GM19238 (cell line): ENCODE results near the gene C1QTNF6.

Experiments used
- DNase-seq: peaks from one replicate; pipeline ENCODE4 v3.0.0; 2011; ENCODE audit warnings: low spot score; ENCODE audit not compliant: insufficient read length

The C1QTNF6 gene

GRCh38 chr22:37163096-37163489 lies 25.0 kb downstream of the C1QTNF6 start:
- no peak for DNase-seq

GRCh38 chr22:37162221-37163095 lies 25.6 kb downstream of the C1QTNF6 start:
- peak; percentile 86 for DNase-seq

DNA sequence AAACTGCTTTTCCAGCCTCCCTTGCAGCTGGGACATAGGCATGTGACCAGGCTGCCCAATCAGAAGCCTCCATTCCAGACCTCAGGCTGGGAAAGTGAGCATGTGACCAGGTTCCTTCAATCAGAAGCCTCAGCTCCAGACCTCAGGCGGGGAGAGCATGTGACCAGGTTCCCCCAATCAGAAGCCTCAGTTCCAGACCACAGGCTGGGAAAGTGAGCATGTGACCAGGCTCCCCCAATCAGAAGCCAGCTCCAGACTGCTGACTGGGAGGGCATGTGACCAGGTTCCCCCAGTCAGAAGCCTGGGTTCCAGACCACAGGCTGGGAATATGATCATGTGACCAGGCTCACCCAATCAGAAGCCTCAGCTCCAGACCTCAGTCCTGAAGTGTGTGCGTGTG lies 26.6 kb downstream of the C1QTNF6 start:
- DNase-seq = no peak

GRCh38 chr22:37160027-37160426 lies 28.0 kb downstream of the C1QTNF6 start:
- DNase-seq = no peak

GRCh38 chr22:37158963-37159290 lies 29.1 kb downstream of the C1QTNF6 start:
- no peak for DNase-seq

DNA sequence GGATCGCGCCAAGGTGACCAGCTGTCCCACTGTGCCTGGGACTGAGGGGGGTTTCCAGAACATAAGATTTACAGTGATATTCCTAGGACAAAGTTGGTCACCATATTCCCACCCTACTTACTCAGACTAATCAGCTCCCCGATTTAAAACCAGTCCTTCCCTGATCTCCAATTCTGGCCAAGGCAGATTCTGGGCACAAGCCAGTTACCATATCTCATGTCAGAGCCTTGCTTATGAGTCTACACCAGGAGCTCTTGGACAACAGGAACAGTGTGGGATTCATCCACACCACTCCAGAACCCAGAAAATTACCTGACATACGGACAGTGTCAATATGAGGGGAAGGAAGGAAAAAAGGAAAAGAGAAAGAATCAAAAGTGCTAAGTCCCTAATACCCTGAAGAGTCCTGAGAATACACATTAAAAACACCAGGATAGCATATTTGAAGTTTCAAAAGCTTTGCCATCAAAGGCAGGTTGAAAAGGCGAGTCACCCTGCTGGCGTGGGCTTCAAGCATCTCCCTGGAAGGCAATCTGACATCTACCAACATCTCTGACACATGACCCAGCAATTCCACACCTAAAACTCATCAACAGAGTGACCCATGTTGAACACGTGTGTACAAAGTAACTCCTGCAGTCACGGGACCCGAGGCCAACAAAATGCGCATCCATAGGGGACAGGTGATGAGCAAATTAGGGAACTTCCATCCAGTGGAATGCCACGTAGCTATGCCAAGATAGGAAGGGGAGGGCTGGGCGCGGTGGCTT lies 30.3 kb downstream of the C1QTNF6 start:
- DNase-seq = no peak

DNA sequence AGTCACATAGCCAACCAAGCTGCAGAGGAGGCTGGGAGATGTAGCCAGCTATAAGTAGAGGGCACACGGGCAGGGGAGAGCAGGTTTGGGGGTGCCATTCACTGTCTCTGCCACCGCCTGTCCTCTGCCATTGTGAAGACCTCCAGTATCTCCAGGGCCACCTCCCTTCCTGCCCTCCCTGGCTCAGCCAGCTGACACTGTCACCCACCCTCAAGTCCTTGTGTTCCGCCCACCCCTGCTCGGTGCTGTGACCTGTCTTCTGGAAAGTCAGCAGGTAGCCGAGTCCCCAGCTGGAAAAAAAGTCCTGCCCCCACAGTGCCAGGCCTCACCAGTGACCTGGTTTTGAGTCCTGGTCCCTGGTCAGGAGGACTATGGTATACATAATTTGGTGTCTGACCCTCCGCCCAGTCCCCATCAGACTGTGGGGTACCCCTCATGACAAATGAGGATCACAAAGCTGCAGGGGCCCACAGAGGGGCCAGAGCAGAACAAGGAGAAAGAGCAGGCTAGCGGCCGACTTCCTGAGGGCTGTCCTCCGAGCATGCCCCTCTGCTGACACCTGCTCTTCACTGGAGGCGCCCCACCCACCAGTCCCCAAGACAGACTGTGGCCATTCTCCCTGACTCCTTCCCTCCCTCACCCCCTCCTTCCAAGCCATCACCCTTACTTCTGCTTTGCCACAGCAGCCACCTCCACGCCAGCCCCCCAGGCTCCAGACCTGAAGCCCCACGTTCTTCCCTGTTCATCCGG lies 31.2 kb downstream of the C1QTNF6 start:
- no peak for DNase-seq

DNA sequence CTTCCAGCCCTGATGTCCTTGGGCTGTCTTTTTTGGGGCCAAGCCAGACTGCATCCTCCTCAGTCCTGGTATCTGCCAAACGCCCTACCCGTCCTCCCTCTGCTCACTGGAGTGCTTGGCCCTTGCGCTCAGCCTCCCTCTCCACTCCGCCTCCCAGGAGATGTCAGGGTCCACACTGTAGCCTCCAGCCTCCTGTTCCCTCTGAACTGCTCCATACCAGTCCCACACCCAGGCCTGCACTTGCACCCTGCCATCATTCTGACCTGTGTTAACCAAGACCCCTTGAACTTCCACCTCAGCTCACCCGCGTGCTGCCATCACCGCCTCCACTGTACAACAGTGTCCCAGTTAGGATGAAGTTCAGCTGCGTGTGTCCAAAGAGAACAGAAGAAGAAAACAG lies 32.1 kb downstream of the C1QTNF6 start:
- DNase-seq = no peak

- DNase-seq = no peak
These were observed 32.9 kb downstream of the C1QTNF6 start for GRCh38 chr22:37154925-37155712.

DNA sequence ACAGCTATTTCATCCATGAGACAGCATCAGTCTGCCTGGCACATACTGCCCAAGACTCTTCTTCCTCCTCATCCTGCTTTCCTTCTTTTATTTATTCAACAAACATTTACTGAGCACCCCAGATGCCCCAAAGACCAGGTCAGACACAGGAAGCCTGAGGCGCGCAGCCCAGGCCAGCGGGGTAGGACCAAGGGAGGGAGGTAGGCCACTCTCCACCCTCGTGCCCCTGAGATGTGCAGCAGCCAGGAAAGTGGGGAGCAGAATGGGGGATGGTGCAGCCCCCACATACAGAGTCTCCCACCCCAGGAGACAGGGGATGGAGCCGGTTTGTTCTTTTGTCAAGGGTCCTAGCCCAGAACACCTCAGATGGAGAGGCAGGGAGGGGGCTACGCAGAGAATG lies 34.1 kb downstream of the C1QTNF6 start:
- no peak for DNase-seq

GRCh38 chr22:37151401-37151800 lies 36.6 kb downstream of the C1QTNF6 start:
- no peak for DNase-seq

DNA sequence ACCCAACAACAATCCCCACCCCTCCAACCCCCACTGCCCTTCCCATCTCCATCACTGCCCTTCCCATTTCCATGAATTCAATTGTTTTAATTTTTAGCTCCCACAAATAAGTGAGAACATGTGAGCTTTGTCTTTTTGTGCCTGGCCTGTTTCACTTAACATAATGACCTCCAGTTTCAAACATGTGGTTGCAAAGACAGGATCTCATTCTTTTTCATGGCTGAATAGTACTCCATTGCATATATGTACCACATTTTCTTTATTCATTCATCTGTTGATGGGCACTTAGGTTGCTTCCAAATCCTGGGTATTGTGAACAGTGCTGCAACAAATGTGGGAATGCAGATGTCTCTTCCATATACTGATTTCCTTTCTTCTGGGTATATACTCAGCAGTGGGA lies 37.3 kb downstream of the C1QTNF6 start:
- no peak for DNase-seq

DNA sequence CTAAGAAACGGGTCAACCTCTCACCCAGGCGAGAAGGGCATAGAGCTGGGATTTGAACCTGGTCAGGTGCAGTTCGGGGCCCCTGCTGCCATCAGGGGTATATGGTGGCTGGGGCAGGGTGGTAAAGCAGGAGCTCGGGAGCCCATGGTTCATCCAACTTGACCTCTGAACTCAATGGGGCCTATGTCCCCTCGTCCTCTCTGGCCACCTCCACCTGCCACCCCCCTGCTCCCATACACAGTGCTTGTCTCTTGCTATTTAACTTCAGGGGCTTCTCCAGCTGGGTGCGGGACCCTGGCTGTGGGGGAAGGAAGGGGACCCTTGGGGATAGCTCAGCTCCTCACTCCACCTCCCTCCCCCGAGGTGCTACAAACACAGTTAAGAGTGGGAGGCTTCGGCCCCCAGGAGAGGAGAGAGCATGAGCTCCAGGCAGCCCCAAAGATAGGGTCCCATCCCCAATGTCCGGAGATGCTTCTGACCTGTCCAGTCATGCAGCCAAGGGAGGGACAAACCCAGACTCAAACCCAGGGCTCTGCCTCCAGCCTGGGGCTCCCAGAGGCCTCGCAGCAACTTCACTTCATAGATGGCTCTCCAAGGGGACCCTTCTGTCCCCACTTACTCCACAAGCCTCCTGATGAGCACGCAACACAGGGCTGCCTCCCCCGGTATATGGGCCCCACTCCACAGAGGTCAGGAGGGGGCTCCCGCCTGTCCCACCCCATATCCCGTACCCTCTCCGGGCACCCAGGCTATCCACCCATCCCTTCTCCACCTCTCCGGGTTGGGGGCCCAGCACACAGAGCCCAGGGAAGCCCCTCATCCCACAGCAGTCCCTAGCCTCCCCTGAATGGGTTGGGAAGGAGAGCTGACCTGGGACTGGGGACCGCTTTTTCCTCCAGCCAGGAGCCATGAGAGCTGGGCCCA lies 39.0 kb downstream of the C1QTNF6 start:
- no peak for DNase-seq

DNA sequence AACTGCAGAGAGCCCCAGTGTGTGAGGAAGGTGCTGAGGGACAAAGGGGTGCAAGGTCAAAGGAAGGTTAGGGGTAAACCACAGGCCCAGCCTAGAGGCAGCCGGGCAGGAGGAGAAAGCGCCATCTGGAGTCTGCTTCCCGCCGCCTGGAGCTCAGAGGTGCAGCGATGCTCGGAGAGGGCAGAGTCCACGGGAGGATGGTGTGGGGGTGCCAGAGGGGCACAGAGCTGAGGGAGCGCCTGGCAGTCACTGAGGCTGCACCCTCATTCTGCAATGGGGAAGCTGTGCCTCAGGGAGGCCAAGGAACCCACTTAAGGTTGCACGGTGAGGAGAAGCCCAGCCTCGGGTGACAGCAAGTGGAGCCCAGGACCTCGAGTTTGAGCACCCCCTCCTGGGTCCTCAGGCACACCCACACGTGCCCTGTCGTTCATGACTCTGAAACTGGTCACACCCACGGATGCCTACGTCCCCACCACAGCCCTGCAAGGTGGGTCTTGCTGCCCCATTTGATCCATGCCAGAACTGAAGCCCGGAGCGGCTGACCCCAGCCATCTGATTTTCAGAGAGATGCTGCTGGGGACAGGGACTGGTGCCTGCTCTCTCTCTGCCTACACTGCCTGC lies 39.9 kb downstream of the C1QTNF6 start:
- DNase-seq = no peak

- no peak for DNase-seq
These were observed 40.7 kb downstream of the C1QTNF6 start for GRCh38 chr22:37147186-37147990.

GRCh38 chr22:37146507-37147180 lies 41.4 kb downstream of the C1QTNF6 start:
- no peak for DNase-seq

DNA sequence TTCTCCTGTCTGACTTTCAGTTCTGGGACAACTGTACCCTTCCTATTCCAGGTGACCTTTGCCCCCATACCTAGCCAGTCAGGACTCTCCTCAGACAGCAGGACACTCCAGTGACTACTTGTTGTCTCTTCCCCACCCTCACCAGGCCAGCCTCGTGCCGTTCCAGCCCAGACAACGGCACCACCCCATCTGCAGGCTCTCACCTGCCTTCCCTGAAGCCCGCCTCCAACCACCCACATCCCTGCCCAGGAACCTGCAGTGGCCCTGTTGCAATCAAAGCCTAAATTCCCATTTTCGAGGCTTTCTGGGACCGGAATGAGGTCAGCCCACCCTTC lies 42.0 kb downstream of the C1QTNF6 start:
- no peak for DNase-seq
